HepG2 (cell line): ENCODE data around the gene CLEC18A. TPM values are rescaled to one million over a fixed set of nuclear protein-coding genes. Genes with fewer than 3 reads are reported as not detected.
A peak's percentile ranks its signal among the peaks of the same experiment; 100 is the strongest.
"Not testable (repeated sequence)": the region's sequence is repeated elsewhere in the genome, so short reads cannot be mapped to it uniquely, and the experiment has no call there.

ENCODE experiments used
- DRAP1 ChIP-seq: IDR thresholded peaks from 2 replicates; pipeline ENCODE4 v1.6.1; 2016; ENCODE audit warnings: missing genetic modification reagents, missing compliant biosample characterization
- GABPB1 ChIP-seq: IDR thresholded peaks from 2 replicates; pipeline ENCODE4 v1.6.1; 2016; ENCODE audit warnings: mild to moderate bottlenecking, missing genetic modification reagents, moderate library complexity, missing compliant biosample characterization
- HINFP ChIP-seq: sonication (generic); formaldehyde crosslinking; IDR thresholded peaks from 2 replicates; pipeline ENCODE4 v1.4.0; 2020; ENCODE audit warnings: low read depth, mild to moderate bottlenecking, missing genetic modification reagents
- HMGXB4 ChIP-seq, 2 experiments: sonication (generic) in 1 of 2; formaldehyde crosslinking in 1 of 2; IDR thresholded peaks; 2 replicates each; pipeline versions ENCODE4 v1.4.0 to v1.6.1; 2018 to 2020; ENCODE audit warnings: missing genetic modification reagents in 2 of 2, borderline replicate concordance in 1 of 2, low read depth in 1 of 2, mild to moderate bottlenecking in 1 of 2, missing biosample characterization in 1 of 2
- KAT8 ChIP-seq: IDR thresholded peaks from 2 replicates; pipeline ENCODE4 v1.6.1; 2016; ENCODE audit warnings: missing genetic modification reagents, missing compliant biosample characterization
- KLF6 ChIP-seq: IDR thresholded peaks from 2 replicates; pipeline ENCODE4 v1.8.0; 2016; ENCODE audit warnings: missing biosample characterization, missing genetic modification reagents
- MAZ ChIP-seq, 2 experiments: sonication (generic) in 1 of 2; formaldehyde crosslinking in 1 of 2; IDR thresholded peaks; 2 replicates each; pipeline versions ENCODE4 v1.5.0 to v1.6.1; 2012 to 2020; ENCODE audit warnings: low read depth in 2 of 2, mild to moderate bottlenecking in 2 of 2, borderline replicate concordance in 1 of 2, improper control_type of control experiment in 1 of 2, low read length in 1 of 2, missing genetic modification reagents in 1 of 2, moderate library complexity in 1 of 2
- MYC ChIP-seq: sonication (generic); formaldehyde crosslinking; IDR thresholded peaks from 2 replicates; pipeline ENCODE4 v1.9.0; 2021; ENCODE audit warnings: missing genetic modification reagents, borderline replicate concordance
- PHF21A ChIP-seq: sonication (generic); formaldehyde crosslinking; IDR thresholded peaks from 2 replicates; pipeline ENCODE4 v1.5.0; 2020; ENCODE audit warnings: mild to moderate bottlenecking, missing genetic modification reagents
- RBFOX2 ChIP-seq: fragments of 200-400 bp; formaldehyde crosslinking; IDR thresholded peaks from 2 replicates; pipeline ENCODE4 v1.6.1; 2017; ENCODE audit warnings: low read depth, mild to moderate bottlenecking, low read length
- SP4 ChIP-seq: sonication (generic); formaldehyde crosslinking; IDR thresholded peaks from 2 replicates; pipeline ENCODE4 v1.8.1; 2023; ENCODE audit warnings: mild to moderate bottlenecking, missing genetic modification reagents
- THAP11 ChIP-seq: IDR thresholded peaks from 2 replicates; pipeline ENCODE4 v1.6.1; 2016; ENCODE audit warnings: missing biosample characterization, missing genetic modification reagents
- ZFX ChIP-seq: sonication (generic); formaldehyde crosslinking; IDR thresholded peaks from 2 replicates; pipeline ENCODE4 v1.4.0; 2020; ENCODE audit warnings: mild to moderate bottlenecking, low read depth, missing genetic modification reagents, moderate library complexity
- ZFY ChIP-seq: sonication (generic); formaldehyde crosslinking; IDR thresholded peaks from 2 replicates; pipeline ENCODE4 v1.4.0; 2020; ENCODE audit warnings: missing genetic modification reagents
- ZNF687 ChIP-seq: sonication (generic); formaldehyde crosslinking; IDR thresholded peaks from 2 replicates; pipeline ENCODE4 v1.5.1; 2020; ENCODE audit warnings: mild to moderate bottlenecking, missing genetic modification reagents, moderate library complexity
- ZNF777 ChIP-seq: sonication (generic); formaldehyde crosslinking; IDR thresholded peaks from 2 replicates; pipeline ENCODE4 v1.4.0; 2020; ENCODE audit warnings: missing genetic modification reagents
- polyA plus RNA-seq, 8 experiments: library from polyadenylated mRNA; depleted of rRNA in 3 of 8; stranded (reverse) in 7 of 8; unstranded in 1 of 8; fragments of >200 nt; fragmentation: Illumina TruSeq in 4 of 8; extraction: Trizol in 4 of 8; gene quantifications; 2 replicates each; pipeline versions ENCODE4 v1.2.1 to v1.2.3, GENCODE V29; 2011 to 2016; ENCODE audit warnings: low read depth in 4 of 8, missing spikeins in 1 of 8, mixed read lengths in 1 of 8; ENCODE audit not compliant: insufficient read depth in 1 of 8
- total RNA-seq, 5 experiments: library from RNA; depleted of rRNA; stranded (reverse); fragments of >200 nt; fragmentation: Illumina TruSeq; extraction: Trizol; gene quantifications; 2 replicates each; pipeline ENCODE4 v1.2.3, GENCODE V29; 2016; ENCODE audit warnings: low read depth in 1 of 5

The CLEC18A gene
- total and polyA plus RNA-seq, 2 of the 13 experiments (the other 11 are each of a cell fraction or from before 2014, with no cell fraction given), result 0.22 to 0.42 TPM

- TF ChIP-seq ZNF687 (CRISPR knock-in tag) (peak; percentile 79), SP4 (CRISPR knock-in tag) (0 out of 2 replicates have a peak, but pooled peaks have one; percentile 17), HMGXB4 (CRISPR knock-in tag; IDR thresholded peaks at IDR 0.05; ENCODE audit: borderline replicate concordance in 1 of 2, low read depth in 1 of 2) (0 out of 4 replicates have a peak, but pooled peaks of 1 of the 2 experiments have one; percentile 18), DRAP1 (CRISPR knock-in tag) (peak; percentile 26; the same call in 1 of the 2 replicates), MYC (CRISPR knock-in tag) (peak; percentile 15; the same call in 1 of the 2 replicates), HINFP (CRISPR knock-in tag) (peak; percentile 69; the same call in 1 of the 2 replicates), RBFOX2 (peak; percentile 73), MAZ (CRISPR knock-in tag; IDR thresholded peaks at IDR 0.05; ENCODE audit: low read depth) (peak; percentile 56; the same call in 1 of the 2 replicates), ZFY (CRISPR knock-in tag) (peak; percentile 86), THAP11 (CRISPR knock-in tag) (peak; percentile 46; the same call in 1 of the 2 replicates), GABPB1 (CRISPR knock-in tag) (peak; percentile 72), KAT8 (CRISPR knock-in tag) (peak; percentile 51; the same call in 1 of the 2 replicates), ZFX (CRISPR knock-in tag) (peak; percentile 84), PHF21A (CRISPR knock-in tag) (peak; percentile 21; the same call in 1 of the 2 replicates), KLF6 (CRISPR knock-in tag) (0 out of 2 replicates have a peak, but pooled peaks have one; percentile 20), ZNF777 (CRISPR knock-in tag) (peak; percentile 56)
- not testable (repeated sequence) for TF ChIP-seq MAZ (IDR thresholded peaks at IDR 0.05; ENCODE audit: borderline replicate concordance, low read depth, low read length)
Measured at GRCh38 chr16:69964960-69965660, 14.0 kb downstream of the CLEC18A start (continued).
